ENCODE measurements around the gene DZIP1L. TPM values are rescaled to one million over a fixed set of nuclear protein-coding genes. Genes with fewer than 3 reads are reported as not detected.

Gene DZIP1L
- total RNA-seq, 4 donors from 2014 or later: 14.6 to 38.7 (median 30.0) TPM

GRCh38 chr3:138030734-138031280 lies 84.6 kb downstream of the DZIP1L start:
- no peak for ATAC-seq (ENCODE audit: low FRiP score)
- no peak for DNase-seq (ENCODE audit: low spot score)
- no peak for TF ChIP-seq CTCF (IDR thresholded peaks at IDR 0.05)

- ATAC-seq (ENCODE audit: low FRiP score) (no peak), DNase-seq (ENCODE audit: low spot score) (no peak)
- TF ChIP-seq CTCF (IDR thresholded peaks at IDR 0.05): no peak
These were observed 87.6 kb downstream of the DZIP1L start for GRCh38 chr3:138027821-138028220.

- ATAC-seq (ENCODE audit: low FRiP score) (no peak), DNase-seq (ENCODE audit: low spot score) (no peak)
- TF ChIP-seq CTCF (IDR thresholded peaks at IDR 0.05): no peak
These were observed 89.9 kb downstream of the DZIP1L start for GRCh38 chr3:138025553-138025952.

GRCh38 chr3:138023754-138024153 lies 91.7 kb downstream of the DZIP1L start:
- no peak for ATAC-seq (ENCODE audit: low FRiP score)
- DNase-seq (ENCODE audit: low spot score): no peak
- TF ChIP-seq CTCF (IDR thresholded peaks at IDR 0.05): no peak

GRCh38 chr3:138019281-138020069 lies 95.9 kb downstream of the DZIP1L start:
- no peak for DNase-seq (ENCODE audit: low spot score)
- no peak for ATAC-seq (ENCODE audit: low FRiP score)
- no peak for TF ChIP-seq CTCF (IDR thresholded peaks at IDR 0.05)

GRCh38 chr3:138016065-138016464 lies 99.3 kb downstream of the DZIP1L start:
- ATAC-seq (ENCODE audit: low FRiP score): no peak
- no peak for TF ChIP-seq CTCF (IDR thresholded peaks at IDR 0.05)

GRCh38 chr3:138012526-138012925 lies 102.9 kb downstream of the DZIP1L start:
- DNase-seq (ENCODE audit: low spot score): no peak
- TF ChIP-seq CTCF (IDR thresholded peaks at IDR 0.05): no peak
- ATAC-seq (ENCODE audit: low FRiP score): no peak

More at GRCh38 chr3:138016065-138016464, 99.3 kb downstream of the DZIP1L start:
- no peak for DNase-seq (ENCODE audit: low spot score)
